Hepatocyte (in vitro differentiated cells): ENCODE measurements around the gene CLEC4M. TPM values are rescaled to one million over a fixed set of nuclear protein-coding genes. Genes with fewer than 3 reads are reported as not detected.

Source experiments
- DNase-seq: peaks from one replicate; pipeline ENCODE4 v3.0.0-alpha.2; 2016; ENCODE audit warnings: low spot score
- H2AFZ ChIP-seq: fragments of 200-600 bp; sonication (generic); 2 replicates; pipeline ENCODE4 v1.6.0; 2016; ENCODE audit warnings: antibody characterized with exemption, mild to moderate bottlenecking
- H3K27ac ChIP-seq: fragments of 200-600 bp; sonication (generic); 2 replicates; pipeline ENCODE4 v1.5.1; 2016; ENCODE audit warnings: mild to moderate bottlenecking
- H3K27me3 ChIP-seq: fragments of 200-600 bp; sonication (generic); 2 replicates; pipeline ENCODE4 v1.6.1; 2016
- H3K36me3 ChIP-seq: fragments of 200-600 bp; sonication (generic); replicated peaks from 2 replicates; pipeline ENCODE4 v1.5.1; 2016; ENCODE audit warnings: low read depth; ENCODE audit not compliant: insufficient read depth
- H3K4me1 ChIP-seq: fragments of 200-600 bp; sonication (generic); 2 replicates; pipeline ENCODE4 v1.5.1; 2016; ENCODE audit warnings: mild to moderate bottlenecking, moderate library complexity; ENCODE audit not compliant: insufficient read depth
- H3K4me2 ChIP-seq: fragments of 200-600 bp; sonication (generic); 2 replicates; pipeline ENCODE4 v1.6.0; 2016
- H3K4me3 ChIP-seq: fragments of 200-600 bp; sonication (generic); 2 replicates; pipeline ENCODE4 v1.5.1; 2016; ENCODE audit warnings: mild to moderate bottlenecking
- H3K79me2 ChIP-seq: fragments of 200-600 bp; sonication (generic); 2 replicates; pipeline ENCODE4 v1.6.0; 2017; ENCODE audit warnings: mild to moderate bottlenecking
- H3K9me2 ChIP-seq: fragments of 200-600 bp; sonication (generic); replicated peaks from 2 replicates; pipeline ENCODE4 v1.6.0; 2017; ENCODE audit warnings: mild to moderate bottlenecking; ENCODE audit not compliant: insufficient read depth
- H3K9me3 ChIP-seq: fragments of 200-600 bp; sonication (generic); 2 replicates; pipeline ENCODE4 v1.5.1; 2016; ENCODE audit warnings: low read depth, mild to moderate bottlenecking
- H4K20me1 ChIP-seq: fragments of 200-600 bp; sonication (generic); 2 replicates; pipeline ENCODE4 v1.6.0; 2016; ENCODE audit warnings: mild to moderate bottlenecking; ENCODE audit not compliant: insufficient read depth, poor library complexity, severe bottlenecking
- EZH2 ChIP-seq: fragments of 200-600 bp; sonication (generic); IDR thresholded peaks from 2 replicates; pipeline ENCODE4 v1.6.1; 2016; ENCODE audit warnings: antibody characterized with exemption, mild to moderate bottlenecking, borderline replicate concordance
- EZH2phosphoT487 ChIP-seq: fragments of 200-600 bp; sonication (generic); IDR thresholded peaks from one replicate; pipeline ENCODE4 v1.6.1; 2018; ENCODE audit warnings: antibody characterized with exemption, mild to moderate bottlenecking, low read depth, moderate library complexity; ENCODE audit not compliant: unreplicated experiment, severe bottlenecking
- whole genome bisulfite sequencing: methylation state at CpG from one replicate; pipeline ENCODE4 v1.1.6; 2016; ENCODE audit warnings: low lambda C conversion rate; ENCODE audit errors: missing lambda C conversion rate; 5-methylcytosine and 5-hydroxymethylcytosine counted together
- polyA plus RNA-seq: library from polyadenylated mRNA; unstranded; fragments of >200 nt; fragmentation: Nextera tagmentation; extraction: Ambion mirVana; gene quantifications from 2 replicates; pipeline ENCODE4 v1.2.1, GENCODE V29; 2016
- total RNA-seq: library from RNA; depleted of rRNA; stranded (reverse); fragments of >200 nt; gene quantifications from 2 replicates; pipeline ENCODE4 v1.2.3, GENCODE V29; 2014
- TF ChIP-seq, protein P1 (sequence below): fragments of 200-600 bp; sonication (generic); IDR thresholded peaks from 2 replicates; pipeline ENCODE4 v1.5.1; 2016; ENCODE audit warnings: antibody characterized with exemption, mild to moderate bottlenecking; ENCODE audit not compliant: poor library complexity

Gene CLEC4M
- total and polyA plus RNA-seq, 2 experiments from 2014 or later = 0.07 TPM; not detected in 1

DNA sequence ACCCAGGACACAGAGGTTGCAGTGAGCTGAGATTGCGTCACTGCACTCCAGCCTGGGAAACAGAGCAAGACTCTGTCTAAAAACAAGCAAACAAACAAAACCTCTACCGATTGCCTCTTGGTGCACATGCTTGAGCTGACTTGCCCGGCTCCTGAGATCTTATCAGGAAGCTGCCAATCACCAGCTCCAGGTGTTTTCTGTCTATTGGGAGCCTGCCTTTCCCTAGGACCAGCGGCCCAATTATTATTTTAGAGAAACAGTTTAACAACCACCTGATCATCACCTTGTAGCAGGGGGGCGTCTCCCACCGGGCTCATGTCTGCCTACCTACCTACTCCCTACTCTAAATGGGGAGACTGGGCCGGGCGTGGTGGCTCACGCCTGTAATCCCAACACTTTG, 10.8 kb downstream of the CLEC4M start:
- H3K4me3 ChIP-seq = no peak overlapping the region
- 74% methylated on average over 9 of the region's 9 CpGs for WGBS
- no peaks in the 10 kb centered on the region for H3K27me3 ChIP-seq
- H3K36me3 ChIP-seq = no peaks in the 10 kb centered on the region
- no peaks in the 10 kb centered on the region for H3K79me2 ChIP-seq
- no peaks in the 10 kb centered on the region for H3K9me2 ChIP-seq
- no peak overlapping the region for H2AFZ ChIP-seq
- no peaks in the 10 kb centered on the region for H3K9me3 ChIP-seq
- TF ChIP-seq, protein P1, sequence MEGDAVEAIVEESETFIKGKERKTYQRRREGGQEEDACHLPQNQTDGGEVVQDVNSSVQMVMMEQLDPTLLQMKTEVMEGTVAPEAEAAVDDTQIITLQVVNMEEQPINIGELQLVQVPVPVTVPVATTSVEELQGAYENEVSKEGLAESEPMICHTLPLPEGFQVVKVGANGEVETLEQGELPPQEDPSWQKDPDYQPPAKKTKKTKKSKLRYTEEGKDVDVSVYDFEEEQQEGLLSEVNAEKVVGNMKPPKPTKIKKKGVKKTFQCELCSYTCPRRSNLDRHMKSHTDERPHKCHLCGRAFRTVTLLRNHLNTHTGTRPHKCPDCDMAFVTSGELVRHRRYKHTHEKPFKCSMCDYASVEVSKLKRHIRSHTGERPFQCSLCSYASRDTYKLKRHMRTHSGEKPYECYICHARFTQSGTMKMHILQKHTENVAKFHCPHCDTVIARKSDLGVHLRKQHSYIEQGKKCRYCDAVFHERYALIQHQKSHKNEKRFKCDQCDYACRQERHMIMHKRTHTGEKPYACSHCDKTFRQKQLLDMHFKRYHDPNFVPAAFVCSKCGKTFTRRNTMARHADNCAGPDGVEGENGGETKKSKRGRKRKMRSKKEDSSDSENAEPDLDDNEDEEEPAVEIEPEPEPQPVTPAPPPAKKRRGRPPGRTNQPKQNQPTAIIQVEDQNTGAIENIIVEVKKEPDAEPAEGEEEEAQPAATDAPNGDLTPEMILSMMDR = no peak
- no peak for TF ChIP-seq EZH2phosphoT487
- TF ChIP-seq EZH2 = no peak
- DNase-seq = no peak
- no peaks in the 10 kb centered on the region for H3K4me1 ChIP-seq
- H3K27ac ChIP-seq = no peak overlapping the region
- H4K20me1 ChIP-seq = no peaks in the 10 kb centered on the region
- H3K4me2 ChIP-seq = no peak overlapping the region

DNA sequence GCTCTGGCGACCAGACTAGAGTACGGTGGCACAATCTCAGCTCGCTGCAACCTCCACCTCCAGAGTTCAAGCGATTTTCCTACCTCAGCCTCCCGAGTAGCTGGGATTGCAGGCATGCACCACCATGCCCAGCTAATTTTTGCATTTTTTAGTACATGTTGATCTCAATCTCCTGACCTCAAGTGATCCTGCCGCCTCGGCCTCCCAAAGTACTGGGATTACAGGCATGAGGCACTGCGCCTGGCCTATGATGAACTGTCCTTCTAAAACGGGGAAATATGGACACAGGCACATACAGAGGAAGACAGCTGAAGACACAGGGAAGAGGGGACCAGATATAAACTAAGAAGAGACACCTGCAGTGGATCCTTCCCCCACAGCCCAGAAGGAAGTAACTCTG, 12.7 kb downstream of the CLEC4M start:
- TF ChIP-seq EZH2 (no peak), EZH2phosphoT487 (no peak)
- TF ChIP-seq, protein P1 = no peak
- no peak overlapping the region for H3K4me2 ChIP-seq
- WGBS = 90% methylated on average over 9 of the region's 9 CpGs
- H4K20me1 ChIP-seq = no peaks in the 10 kb centered on the region
- H3K79me2 ChIP-seq = no peaks in the 10 kb centered on the region
- H2AFZ ChIP-seq = no peak overlapping the region
- no peaks in the 10 kb centered on the region for H3K9me2 ChIP-seq
- no peak overlapping the region for H3K4me3 ChIP-seq
- DNase-seq = no peak
- no peaks in the 10 kb centered on the region for H3K4me1 ChIP-seq
- H3K36me3 ChIP-seq = no peaks in the 10 kb centered on the region
- H3K27ac ChIP-seq = no peak overlapping the region
- peaks cover 3% of the 10 kb centered on the region for H3K27me3 ChIP-seq
- H3K9me3 ChIP-seq = no peaks in the 10 kb centered on the region

DNA sequence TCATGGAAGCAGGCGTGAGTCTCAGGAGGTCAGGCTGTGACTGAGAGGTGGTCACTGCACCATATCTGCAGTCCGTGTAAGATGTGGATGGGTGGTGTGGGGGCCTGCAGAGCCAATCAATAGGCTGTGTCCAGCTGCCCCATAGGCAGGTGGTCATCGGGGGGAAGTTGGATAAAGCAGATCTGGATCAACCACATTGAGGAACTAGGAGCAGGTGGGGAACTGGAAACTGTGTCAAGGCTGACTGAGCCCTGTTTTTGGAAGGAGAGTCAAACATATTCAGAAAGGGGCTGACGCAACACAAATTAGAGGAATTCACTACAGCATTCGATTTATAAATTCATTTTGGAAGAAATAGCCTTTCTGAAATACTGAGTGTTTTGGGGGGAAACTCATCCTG, 15.0 kb downstream of the CLEC4M start:
- Histone ChIP-seq H3K9me3 (no peaks in the 10 kb centered on the region), H3K27ac (no peak overlapping the region), H4K20me1 (no peaks in the 10 kb centered on the region), H3K36me3 (no peaks in the 10 kb centered on the region), H3K9me2 (no peaks in the 10 kb centered on the region), H3K79me2 (no peaks in the 10 kb centered on the region), H3K4me1 (no peaks in the 10 kb centered on the region), H3K4me3 (no peak overlapping the region), H3K4me2 (no peak overlapping the region), H3K27me3 (peaks cover 11% of the 10 kb centered on the region), H2AFZ (no peak overlapping the region)
- TF ChIP-seq EZH2phosphoT487 (no peak), EZH2 (no peak)
- TF ChIP-seq, protein P1 = no peak
- no peak for DNase-seq
- WGBS = 76% methylated on average over 5 of the region's 5 CpGs
